Ovary (tissue), 9 donors: ENCODE results near the gene IRF5. TPM values are rescaled to one million over a fixed set of nuclear protein-coding genes. Genes with fewer than 3 reads are reported as not detected.
"Not testable (repeated sequence)": the region's sequence is repeated elsewhere in the genome, so short reads cannot be mapped to it uniquely, and the experiment has no call there.

Source experiments
- DNase-seq, 5 donors: peaks; one replicate each; pipeline ENCODE4 v3.0.0-alpha.2; 2019 to 2020
- H3K27ac ChIP-seq, 2 donors: fragments of 200-600 bp; one replicate each; pipeline versions ENCODE4 v1.5.1 to v1.8.0; 2019 to 2022
- H3K27me3 ChIP-seq: fragments of 200-600 bp; one replicate; pipeline ENCODE4 v1.8.0; 2022
- H3K36me3 ChIP-seq: fragments of 200-600 bp; sonication (generic); one replicate; pipeline ENCODE4 v1.5.1; 2019
- H3K4me1 ChIP-seq: one replicate; pipeline ENCODE4 v1.8.1; 2013; ENCODE audit warnings: mild to moderate bottlenecking, moderate library complexity; ENCODE audit not compliant: insufficient read depth
- H3K4me3 ChIP-seq: fragments of 200-600 bp; sonication (generic); one replicate; pipeline ENCODE4 v1.5.1; 2017
- H3K9me3 ChIP-seq, 2 donors: fragments of 200-600 bp in 1 of 2; sonication (generic) in 1 of 2; one replicate each; pipeline versions ENCODE4 v1.5.1 to v1.8.1; 2013 to 2019; ENCODE audit warnings: mild to moderate bottlenecking in 1 of 2, moderate library complexity in 1 of 2
- EP300 ChIP-seq: sonication (generic); formaldehyde crosslinking; IDR thresholded peaks from one replicate; pipeline ENCODE4 v1.6.1; 2017; ENCODE audit warnings: antibody characterized with exemption
- POLR2A ChIP-seq: fragments of 450-650 bp; IDR thresholded peaks from one replicate; pipeline ENCODE4 v1.6.1; 2017; ENCODE audit warnings: antibody characterized with exemption, mild to moderate bottlenecking, moderate library complexity
- WGBS, 3 donors: extraction: QIAGEN DNeasy Blood & Tissue Kit in 1 of 3; methylation state at CpG; one replicate each; pipeline versions ENCODE4 v1.1.5 to v1.1.7; 2013 to 2017; 5-methylcytosine and 5-hydroxymethylcytosine counted together
- intact Hi-C, 4 donors: fragments of 100-400 bp; cut with DNase I; formaldehyde crosslinking; loops; one replicate each; pipeline versions ENCODE4 v1.11.0 to v1.15.1; 2022 to 2023
- polyA plus RNA-seq, 2 donors: library from polyadenylated mRNA; stranded (reverse); fragments of 200-250 nt in 1 of 2; fragments of 350-450 nt in 1 of 2; fragmentation: Illumina TruSeq in 1 of 2; extraction: RNeasy Lipid Tissue Mini Kit (QIAGEN cat#74804) in 1 of 2; gene quantifications; one replicate each; pipeline ENCODE4 v1.2.3, GENCODE V29; 2013 to 2014
- total RNA-seq, 7 donors: library from RNA; depleted of rRNA in 2 of 7; stranded (reverse); fragments of >200 nt in 2 of 7; fragmentation: NEBNext Ultra II Directional in 3 of 7; extraction: Animal tissue kit (Norgen Biotek cat#: 25700) in 3 of 7; gene quantifications; one replicate each; pipeline versions ENCODE4 v1.1.0 to v1.2.4, GENCODE V29; 2016 to 2023
- TF ChIP-seq, protein P1 (sequence below), 3 donors: fragments of 450-650 bp in 2 of 3; fragments of 200-600 bp in 1 of 3; IDR thresholded peaks; one replicate each; pipeline versions ENCODE4 v1.5.1 to v1.8.0; 2016 to 2022; ENCODE audit warnings: antibody characterized with exemption in 3 of 3, mild to moderate bottlenecking in 1 of 3
- donor health status: DM: no; HTN: no; CAD: no; lungs with moderate emphysema.
- donor health status: DM: no; HTN: no; CAD: no.
- donor health status: Bipolar disorder and iron deficiency.
- donor health status: DM: yes; HTN: yes; CAD: no.
- donor health status: DM: no; HTN: no; CAD: no.
- donor health status: DM: yes; HTN: yes; CAD: no.

Gene IRF5
- total and polyA plus RNA-seq, 9 donors, result 2.1 to 6.5 (median 2.6) TPM

- WGBS, 3 donors, result 72 to 78% (median 73%) methylated on average over 18 of the region's 18 CpGs
- no peaks in the 10 kb centered on the region for H3K36me3 ChIP-seq
- DNase-seq, result no peak
- no peak for TF ChIP-seq POLR2A
- TF ChIP-seq, protein P1, sequence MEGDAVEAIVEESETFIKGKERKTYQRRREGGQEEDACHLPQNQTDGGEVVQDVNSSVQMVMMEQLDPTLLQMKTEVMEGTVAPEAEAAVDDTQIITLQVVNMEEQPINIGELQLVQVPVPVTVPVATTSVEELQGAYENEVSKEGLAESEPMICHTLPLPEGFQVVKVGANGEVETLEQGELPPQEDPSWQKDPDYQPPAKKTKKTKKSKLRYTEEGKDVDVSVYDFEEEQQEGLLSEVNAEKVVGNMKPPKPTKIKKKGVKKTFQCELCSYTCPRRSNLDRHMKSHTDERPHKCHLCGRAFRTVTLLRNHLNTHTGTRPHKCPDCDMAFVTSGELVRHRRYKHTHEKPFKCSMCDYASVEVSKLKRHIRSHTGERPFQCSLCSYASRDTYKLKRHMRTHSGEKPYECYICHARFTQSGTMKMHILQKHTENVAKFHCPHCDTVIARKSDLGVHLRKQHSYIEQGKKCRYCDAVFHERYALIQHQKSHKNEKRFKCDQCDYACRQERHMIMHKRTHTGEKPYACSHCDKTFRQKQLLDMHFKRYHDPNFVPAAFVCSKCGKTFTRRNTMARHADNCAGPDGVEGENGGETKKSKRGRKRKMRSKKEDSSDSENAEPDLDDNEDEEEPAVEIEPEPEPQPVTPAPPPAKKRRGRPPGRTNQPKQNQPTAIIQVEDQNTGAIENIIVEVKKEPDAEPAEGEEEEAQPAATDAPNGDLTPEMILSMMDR (IDR thresholded peaks at IDR 0.05), result no peak
- TF ChIP-seq EP300, result no peak
- H3K27me3 ChIP-seq, result no peaks in the 10 kb centered on the region
- no peaks in the 10 kb centered on the region for H3K9me3 ChIP-seq
- intact Hi-C loops, result no loop called here
- H3K4me1 ChIP-seq, result no peaks in the 10 kb centered on the region
- no peak overlapping the region for H3K27ac ChIP-seq
- H3K4me3 ChIP-seq, result no peak overlapping the region
Measured at GRCh38 chr7:128939861-128940410, 2.2 kb downstream of the IRF5 start.

GRCh38 chr7:128940494-128941322 is 3.0 kb downstream of the IRF5 start:
- TF ChIP-seq POLR2A, result no peak
- TF ChIP-seq, protein P1 (IDR thresholded peaks at IDR 0.05), result no peak
- TF ChIP-seq EP300, result no peak
- no peak overlapping the region for H3K4me3 ChIP-seq
- H3K36me3 ChIP-seq, result no peaks in the 10 kb centered on the region
- no peaks in the 10 kb centered on the region for H3K27me3 ChIP-seq
- 75 to 84% (median 81%) methylated on average over 18 to 20 of the region's 20 CpGs for WGBS, 3 donors
- DNase-seq, result no peak
- intact Hi-C loops, result no loop called here
- H3K4me1 ChIP-seq, result no peaks in the 10 kb centered on the region
- no peak overlapping the region for H3K27ac ChIP-seq
- H3K9me3 ChIP-seq, result no peaks in the 10 kb centered on the region

DNA sequence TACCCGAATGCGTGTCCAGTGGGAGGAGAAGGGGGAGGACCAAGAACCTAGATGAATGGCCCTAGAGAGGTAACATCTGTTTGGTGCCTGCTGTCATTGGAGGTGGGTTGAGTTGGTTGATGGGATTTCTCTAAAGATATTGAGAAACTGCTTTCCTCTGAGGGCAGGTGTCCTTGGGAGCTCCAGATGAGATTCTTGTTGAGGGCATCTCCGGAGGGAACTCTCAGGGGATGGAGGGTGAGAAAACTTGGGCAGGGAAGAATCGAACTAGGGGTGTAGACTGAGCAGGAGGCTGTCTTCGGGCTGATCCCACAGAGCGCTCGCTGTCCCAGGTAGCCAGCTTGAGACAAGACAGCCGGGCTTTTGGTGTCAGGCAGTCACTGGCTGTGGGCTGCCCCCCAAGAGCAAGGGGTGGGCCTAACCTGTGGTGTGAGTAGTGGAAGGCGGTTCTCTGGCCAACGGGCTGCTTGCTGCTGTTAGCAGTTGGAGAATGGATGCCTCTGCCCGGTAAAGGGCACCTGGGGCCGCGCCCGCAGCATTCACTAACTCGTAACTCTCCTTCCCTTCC is 3.7 kb downstream of the IRF5 start:
- TF ChIP-seq POLR2A (no peak), EP300 (no peak)
- TF ChIP-seq, protein P1 (IDR thresholded peaks at IDR 0.05), result no peak
- no peak overlapping the region for H3K27ac ChIP-seq
- H3K4me1 ChIP-seq, result no peaks in the 10 kb centered on the region
- 84 to 88% (median 86%) methylated on average over 15 of the region's 15 CpGs for WGBS, 3 donors
- no peaks in the 10 kb centered on the region for H3K36me3 ChIP-seq
- H3K9me3 ChIP-seq, result no peaks in the 10 kb centered on the region
- H3K4me3 ChIP-seq, result no peak overlapping the region
- intact Hi-C loops, result no loop called here
- no peak for DNase-seq
- no peaks in the 10 kb centered on the region for H3K27me3 ChIP-seq

- H3K4me3 ChIP-seq, result no peak overlapping the region
Measured at GRCh38 chr7:128941946-128942526, 4.3 kb downstream of the IRF5 start.

GRCh38 chr7:128943251-128943650 is 5.5 kb downstream of the IRF5 start:
- H3K9me3 ChIP-seq, H3K36me3 ChIP-seq, H3K4me3 ChIP-seq, H3K4me1 ChIP-seq, H3K27me3 ChIP-seq, H3K27ac ChIP-seq, DNase-seq, intact Hi-C loops: not testable (repeated sequence)
- WGBS, 3 donors, result 89 to 97% (median 94%) methylated on average over 2 of the region's 2 CpGs

More at GRCh38 chr7:128941946-128942526, 4.3 kb downstream of the IRF5 start:
- no peak overlapping the region for H3K27ac ChIP-seq
- no peaks in the 10 kb centered on the region for H3K9me3 ChIP-seq
- no peak for DNase-seq
- no peak for TF ChIP-seq EP300
- TF ChIP-seq, protein P1 (IDR thresholded peaks at IDR 0.05), result no peak
- no peak for TF ChIP-seq POLR2A
- H3K27me3 ChIP-seq, result no peaks in the 10 kb centered on the region
- no peaks in the 10 kb centered on the region for H3K36me3 ChIP-seq
- intact Hi-C loops, result no loop called here
- 68 to 81% (median 74%) methylated on average over 16 of the region's 16 CpGs for WGBS, 3 donors
- H3K4me1 ChIP-seq, result no peaks in the 10 kb centered on the region
